ENCODE measurements around the gene SLC27A6.
"Not testable (repeated sequence)": the region's sequence is repeated elsewhere in the genome, so short reads cannot be mapped to it uniquely, and the experiment has no call there.

The SLC27A6 gene

DNA sequence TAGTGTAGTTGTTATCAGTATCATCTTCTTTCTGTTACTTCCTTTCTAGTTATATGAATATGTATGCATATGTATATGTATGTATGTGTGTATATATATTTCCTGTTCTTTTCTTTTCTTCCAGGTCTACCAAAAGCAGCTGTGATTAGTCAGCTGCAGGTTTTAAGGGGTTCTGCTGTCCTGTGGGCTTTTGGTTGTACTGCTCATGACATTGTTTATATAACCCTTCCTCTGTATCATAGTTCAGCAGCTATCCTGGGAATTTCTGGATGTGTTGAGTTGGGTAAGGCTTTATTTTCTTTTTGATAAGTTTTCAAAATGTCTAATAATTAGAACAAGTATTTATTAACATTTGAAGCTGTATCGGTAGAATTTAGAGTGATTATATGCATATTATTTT, 23.2 kb downstream of the SLC27A6 start:
- in situ Hi-C loops (cut with HindIII; ENCODE audit: low sequenced_read_pairs): no loop called here

DNA sequence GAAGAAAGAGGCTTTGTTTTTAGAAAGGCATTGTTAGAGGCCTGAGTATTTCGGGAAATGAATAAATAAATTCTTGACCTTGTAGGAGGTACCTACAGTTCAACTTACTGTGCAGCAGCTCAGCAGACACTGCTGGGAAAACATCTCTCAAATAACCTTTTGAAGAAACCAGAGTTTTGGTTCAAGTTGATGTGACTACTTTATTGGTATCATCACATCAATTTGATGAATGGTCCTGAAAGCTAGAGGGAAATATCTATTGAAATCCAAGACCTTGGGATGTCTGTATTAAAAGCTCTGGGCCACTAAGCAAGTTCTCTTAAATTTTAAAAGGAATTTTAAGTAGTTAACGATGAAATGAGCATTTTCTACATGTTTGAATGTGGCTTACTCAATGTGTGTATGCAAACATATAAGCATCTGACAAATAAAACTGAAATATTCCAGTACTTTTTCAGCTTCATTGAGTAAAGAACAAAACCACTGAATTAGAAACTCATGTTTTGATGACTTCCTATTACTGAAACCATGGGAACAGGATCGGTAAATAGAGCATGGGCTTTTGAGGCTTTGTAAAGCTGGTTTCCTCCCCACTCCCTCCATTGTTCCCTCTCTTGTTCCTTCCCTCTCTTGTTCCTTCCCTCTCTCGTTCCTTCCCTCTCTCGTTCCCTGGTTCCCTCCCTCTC, 36.7 kb downstream of the SLC27A6 start:
- in situ Hi-C loops (cut with HindIII; ENCODE audit: low sequenced_read_pairs): no loop called here

DNA sequence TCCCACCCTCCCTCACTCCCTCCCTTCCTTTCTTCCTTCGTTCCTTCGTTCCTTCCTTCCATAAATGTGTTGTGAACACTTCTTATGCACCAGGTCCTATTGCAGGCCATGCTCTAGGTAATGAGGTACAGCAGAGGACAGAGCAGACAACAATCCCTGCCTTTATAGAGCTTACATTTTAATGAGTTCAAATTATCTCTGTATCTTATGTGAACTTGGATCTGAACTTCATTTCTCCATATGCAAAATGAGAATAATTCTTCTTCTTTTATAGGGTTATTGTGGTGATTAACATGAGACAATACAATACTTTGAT, 37.2 kb downstream of the SLC27A6 start:
- in situ Hi-C loops (cut with HindIII; ENCODE audit: low sequenced_read_pairs): no loop called here

- in situ Hi-C loops (cut with HindIII; ENCODE audit: low sequenced_read_pairs): no loop called here
Observed at GRCh38 chr5:129003232-129003631, 37.9 kb downstream of the SLC27A6 start.

- in situ Hi-C loops (cut with HindIII; ENCODE audit: low sequenced_read_pairs): loop anchor here (10.0 kb wide), 1 partner anchor 51 kb away; no protein-coding TSS in a partner anchor
Observed at GRCh38 chr5:129014185-129014584, 48.9 kb downstream of the SLC27A6 start.

- in situ Hi-C loops (cut with HindIII; ENCODE audit: low sequenced_read_pairs): loop anchor here (10.0 kb wide), 1 partner anchor 46 kb away; no protein-coding TSS in a partner anchor
Observed at GRCh38 chr5:129018837-129019236, 53.5 kb downstream of the SLC27A6 start.

DNA sequence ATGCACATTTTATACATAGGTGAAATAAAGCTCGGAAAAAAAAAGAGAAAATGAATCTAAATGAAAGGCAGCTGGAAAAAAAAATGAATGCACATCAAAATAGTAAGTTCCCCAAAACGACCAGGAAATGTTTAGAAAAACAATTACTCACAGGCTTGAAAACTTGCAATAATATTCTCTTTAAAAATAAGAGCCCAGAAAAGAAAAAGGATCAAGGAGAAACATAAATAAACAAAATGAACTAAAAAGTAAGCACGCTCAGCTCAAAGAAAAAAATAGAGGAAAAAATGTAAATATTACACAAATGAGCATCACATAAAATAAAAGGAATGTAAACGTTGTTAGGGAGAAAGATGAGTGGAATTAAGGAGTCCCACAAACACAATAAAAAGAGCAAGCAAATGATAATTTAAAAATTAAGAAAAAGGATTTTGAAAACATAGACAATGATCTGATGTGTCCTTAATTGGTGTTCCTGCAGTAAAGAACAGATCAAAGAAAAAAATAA, 54.2 kb downstream of the SLC27A6 start:
- in situ Hi-C loops (cut with HindIII; ENCODE audit: low sequenced_read_pairs): loop anchor here (10.0 kb wide), 1 partner anchor 45 kb away; no protein-coding TSS in a partner anchor

- in situ Hi-C loops (cut with HindIII; ENCODE audit: low sequenced_read_pairs): no loop called here
Observed at GRCh38 chr5:129020683-129021082, 55.4 kb downstream of the SLC27A6 start.

GRCh38 chr5:129021744-129022143, 56.5 kb downstream of the SLC27A6 start:
- in situ Hi-C loops (cut with HindIII; ENCODE audit: low sequenced_read_pairs): no loop called here

- in situ Hi-C loops (cut with HindIII; ENCODE audit: low sequenced_read_pairs): no loop called here
Observed at GRCh38 chr5:129022599-129022998, 57.3 kb downstream of the SLC27A6 start.

DNA sequence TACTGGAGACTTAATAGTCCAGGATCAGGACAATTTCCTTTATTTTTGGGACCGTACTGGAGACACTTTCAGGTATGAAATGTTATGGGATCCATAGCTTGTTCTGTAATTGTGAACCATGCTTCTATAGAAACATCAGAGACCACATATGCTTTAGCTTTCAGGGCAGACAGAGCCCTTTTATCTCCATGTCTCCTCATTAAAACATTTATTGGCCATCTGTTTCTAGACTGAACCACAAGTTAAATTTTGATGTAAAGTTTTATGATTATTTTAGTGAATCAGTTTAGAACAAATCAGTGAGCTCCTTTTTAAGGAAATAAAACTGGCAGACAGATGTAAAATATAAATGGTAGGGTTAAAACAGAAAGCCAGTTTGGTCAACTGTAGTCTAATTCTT, 62.0 kb downstream of the SLC27A6 start:
- in situ Hi-C loops (cut with HindIII; ENCODE audit: low sequenced_read_pairs): no loop called here

DNA sequence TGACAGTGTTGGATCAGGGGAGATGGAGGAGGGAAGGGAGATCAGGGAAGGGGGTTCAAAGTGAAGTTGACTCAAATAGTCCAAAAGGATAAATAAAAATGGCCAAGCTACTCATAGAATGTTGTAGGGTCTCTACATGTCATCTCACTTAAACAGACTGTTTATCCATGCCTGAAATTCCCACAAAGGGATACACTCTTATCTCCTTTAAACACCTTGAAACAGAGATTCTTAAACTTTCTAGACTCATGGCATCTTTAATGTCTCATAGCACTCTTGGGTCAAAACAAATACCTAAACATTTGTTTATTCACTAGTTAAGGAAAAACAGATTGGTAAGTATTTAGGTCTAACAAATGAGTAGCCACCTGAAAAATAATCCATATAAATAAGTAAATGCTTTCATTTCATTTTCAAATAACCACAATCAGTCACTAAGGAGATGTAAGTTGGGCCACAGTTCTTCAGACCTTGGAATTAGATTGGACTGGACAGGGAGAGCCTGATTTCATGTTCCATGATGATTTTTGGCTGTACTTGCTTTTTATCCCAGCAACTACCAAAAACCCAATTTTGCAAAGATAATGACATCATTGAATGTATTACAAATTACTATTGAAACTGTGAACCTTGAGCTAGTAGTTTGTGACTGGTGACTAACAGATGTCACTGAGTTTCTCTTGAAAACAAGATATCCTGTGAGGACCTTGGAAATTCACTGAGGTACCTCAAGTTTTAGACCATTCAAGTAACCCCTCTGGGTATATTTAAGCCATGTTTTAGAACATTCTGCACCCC, 66.8 kb downstream of the SLC27A6 start:
- in situ Hi-C loops (cut with HindIII; ENCODE audit: low sequenced_read_pairs): no loop called here

DNA sequence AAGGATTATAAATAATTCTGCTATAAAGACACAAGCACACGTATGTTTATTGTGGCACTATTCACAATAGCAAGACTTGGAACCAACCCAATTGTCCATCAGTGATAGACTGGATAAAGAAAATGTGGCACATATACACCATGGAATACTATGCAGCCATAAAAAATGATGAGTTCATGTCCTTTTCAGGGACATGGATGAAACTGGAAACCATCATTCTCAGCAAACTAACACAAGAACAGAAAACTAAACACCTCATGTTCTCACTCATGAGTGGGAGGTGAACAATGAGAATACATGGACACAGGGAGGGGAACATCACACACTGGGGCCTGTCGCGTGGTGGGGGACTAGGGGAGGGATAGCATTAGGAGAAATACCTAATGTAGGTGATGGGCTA, 71.0 kb downstream of the SLC27A6 start:
- in situ Hi-C loops (cut with HindIII; ENCODE audit: low sequenced_read_pairs): not testable (repeated sequence)

- in situ Hi-C loops (cut with HindIII; ENCODE audit: low sequenced_read_pairs): no loop called here
Observed at GRCh38 chr5:129041196-129041881, 76.1 kb downstream of the SLC27A6 start.

DNA sequence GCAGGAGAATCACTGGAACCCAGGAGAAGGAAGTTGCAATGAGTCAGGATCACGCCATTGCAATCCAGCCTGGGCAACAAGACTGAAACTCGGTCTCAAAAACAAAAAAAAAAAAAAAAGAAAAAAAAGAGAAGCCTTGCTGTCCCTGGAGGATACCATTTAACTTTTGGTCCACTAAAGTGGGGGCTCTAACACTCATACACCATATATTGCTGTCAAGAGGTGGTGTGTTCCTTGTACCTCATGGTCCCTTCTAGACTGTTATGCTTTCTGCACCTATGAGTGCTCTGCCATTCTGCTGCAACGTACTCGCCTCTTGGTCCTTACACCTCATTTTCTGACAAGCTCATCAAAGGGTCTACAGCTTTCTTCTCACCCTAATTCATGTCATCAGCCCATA, 77.0 kb downstream of the SLC27A6 start:
- in situ Hi-C loops (cut with HindIII; ENCODE audit: low sequenced_read_pairs): no loop called here

- in situ Hi-C loops (cut with HindIII; ENCODE audit: low sequenced_read_pairs): no loop called here
Observed at GRCh38 chr5:129043894-129044293, 78.6 kb downstream of the SLC27A6 start.

GRCh38 chr5:129046151-129046550, 80.9 kb downstream of the SLC27A6 start:
- in situ Hi-C loops (cut with HindIII; ENCODE audit: low sequenced_read_pairs): no loop called here

DNA sequence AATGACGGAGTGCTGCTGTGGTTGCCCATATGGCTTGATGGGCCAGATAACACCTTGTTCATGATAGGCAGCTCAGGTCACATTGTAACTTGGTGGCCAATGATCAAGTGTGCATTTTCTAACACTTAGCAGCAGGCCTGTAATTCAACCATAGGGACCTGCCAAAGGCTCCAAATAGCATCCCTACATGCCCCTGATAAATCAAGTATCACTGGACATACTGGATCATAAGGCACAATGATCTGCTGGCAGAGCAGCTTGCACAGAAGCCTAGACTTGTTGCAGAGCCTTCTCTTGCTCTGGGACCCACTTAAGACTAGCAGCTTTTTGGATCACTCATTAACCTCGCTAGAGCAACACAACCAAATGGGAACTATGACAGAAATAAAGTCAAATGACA, 83.2 kb downstream of the SLC27A6 start:
- in situ Hi-C loops (cut with HindIII; ENCODE audit: low sequenced_read_pairs): no loop called here

DNA sequence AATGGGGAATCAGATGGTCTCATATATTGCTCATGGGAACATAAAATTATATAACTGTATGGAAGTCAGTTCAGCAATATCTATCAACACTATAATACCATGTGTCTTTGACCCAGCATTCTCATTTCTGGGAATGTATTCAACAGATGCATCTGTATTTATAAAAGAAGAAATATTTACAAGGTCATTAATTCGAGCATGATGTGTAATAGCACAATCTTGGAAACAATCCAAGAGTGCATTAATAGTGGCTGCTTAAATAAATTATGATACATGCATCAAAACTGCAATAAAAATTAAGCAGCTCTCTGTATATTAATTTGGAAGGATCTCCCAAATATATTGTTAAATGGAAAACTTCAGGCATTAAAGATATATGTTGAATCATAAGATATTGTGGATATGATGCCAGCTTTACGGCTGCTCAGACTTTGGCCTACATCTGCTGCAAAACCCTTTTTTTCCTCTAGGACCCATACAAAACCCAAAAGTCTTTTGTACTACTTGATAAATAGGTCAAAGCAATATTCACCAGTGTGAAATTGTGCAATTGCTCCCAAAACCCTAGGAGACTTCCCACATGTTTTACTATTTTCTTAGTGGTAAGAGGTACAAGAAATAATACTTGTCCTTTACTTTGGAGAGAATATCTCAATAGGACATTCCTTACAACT, 84.0 kb downstream of the SLC27A6 start:
- in situ Hi-C loops (cut with HindIII; ENCODE audit: low sequenced_read_pairs): no loop called here

DNA sequence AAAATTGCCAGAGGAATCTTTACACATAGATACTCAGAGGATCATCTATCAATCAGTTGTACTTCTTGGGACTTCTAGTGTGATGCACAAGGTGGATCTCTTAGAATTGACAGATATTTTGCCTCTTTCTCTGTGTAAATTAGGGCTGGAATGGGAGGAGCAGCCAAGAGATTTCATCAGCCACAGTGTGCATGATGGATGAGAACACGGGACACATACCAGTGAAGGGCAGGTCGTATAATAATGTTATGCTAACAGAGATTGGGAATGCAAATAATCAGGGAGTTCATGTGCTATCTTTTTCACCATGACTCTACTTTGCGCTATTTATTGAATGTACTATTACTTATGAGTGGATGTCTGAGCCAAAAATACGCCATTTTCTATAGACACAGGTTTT, 86.0 kb downstream of the SLC27A6 start:
- in situ Hi-C loops (cut with HindIII; ENCODE audit: low sequenced_read_pairs): no loop called here

DNA sequence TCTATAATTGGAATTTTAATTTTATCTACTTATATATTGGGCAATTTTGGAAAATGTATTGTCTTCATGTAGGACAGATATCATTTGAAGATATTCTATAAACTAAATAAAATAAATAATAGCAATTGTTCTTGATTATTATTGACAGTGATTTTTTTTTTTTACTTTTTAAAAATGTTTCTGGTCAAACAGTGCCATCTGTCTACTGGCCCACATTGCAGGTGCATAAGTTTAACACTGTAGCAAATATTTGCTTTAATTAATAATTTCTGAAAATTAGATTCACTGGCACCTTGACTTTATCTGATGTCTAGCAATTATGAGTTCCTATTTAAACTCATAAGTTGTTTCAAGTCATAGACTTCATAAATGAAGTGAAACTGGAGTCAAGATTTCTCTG, 88.2 kb downstream of the SLC27A6 start:
- in situ Hi-C loops (cut with HindIII; ENCODE audit: low sequenced_read_pairs): no loop called here
